H1 (cell line): ENCODE results near the gene PPA1. TPM values are rescaled to one million over a fixed set of nuclear protein-coding genes. Genes with fewer than 3 reads are reported as not detected.

ENCODE experiments used
- CTCF ChIA-PET: fragments of 300-600 bp; sonication (Branson Sonifier 250); formaldehyde crosslinking; loops from one replicate; lab custom pipeline; 2021; ENCODE audit not compliant: partially characterized antibody; lab: Charles Lee
- POLR2A ChIA-PET: fragments of 300-600 bp; sonication (Branson Sonifier 250); formaldehyde crosslinking; loops from one replicate; lab custom pipeline; 2021; ENCODE audit warnings: inconsistent platforms; ENCODE audit not compliant: partially characterized antibody; lab: Charles Lee
- DNase-seq, 2 experiments: peaks; one replicate each; pipeline versions ENCODE4 v3.0.0 to v3.0.0-alpha.2; 2010 to 2022; ENCODE audit warnings: low spot score in 2 of 2, low read depth in 1 of 2, mixed read lengths in 1 of 2
- FAIRE-seq: peaks from 2 replicates; lab custom pipeline; 2011; peaks lifted over from hg19 to GRCh38; lab: Jason Lieb, UNC
- H2AFZ ChIP-seq: 2 replicates; pipeline ENCODE4 v1.8.1; 2012; ENCODE audit warnings: low read length, inconsistent platforms
- H2AK5ac ChIP-seq: 2 replicates; pipeline ENCODE4 v1.6.1; 2013; ENCODE audit warnings: low read depth, low read length
- H2BK120ac ChIP-seq: replicated peaks from 2 replicates; pipeline ENCODE3; 2013; ENCODE audit warnings: low read depth, low read length, inconsistent platforms
- H2BK12ac ChIP-seq: 2 replicates; pipeline ENCODE4 v1.6.1; 2013; ENCODE audit warnings: low read depth, low read length
- H2BK15ac ChIP-seq: 2 replicates; pipeline ENCODE4 v1.6.1; 2013; ENCODE audit warnings: low read length
- H2BK20ac ChIP-seq: 2 replicates; pipeline ENCODE4 v1.6.1; 2013; ENCODE audit warnings: low read length
- H2BK5ac ChIP-seq: 2 replicates; pipeline ENCODE4 v1.6.1; 2013; ENCODE audit warnings: low read depth, low read length
- H3K14ac ChIP-seq: 2 replicates; pipeline ENCODE4 v1.6.1; 2013; ENCODE audit warnings: inconsistent platforms; ENCODE audit not compliant: insufficient read length
- H3K18ac ChIP-seq: 2 replicates; pipeline ENCODE4 v1.6.1; 2013; ENCODE audit warnings: low read length; ENCODE audit errors: extremely low read depth
- H3K23ac ChIP-seq: 2 replicates; pipeline ENCODE4 v1.6.1; 2013; ENCODE audit warnings: inconsistent platforms; ENCODE audit not compliant: insufficient read length
- H3K23me2 ChIP-seq: 2 replicates; pipeline ENCODE4 v1.6.1; 2013; ENCODE audit warnings: low read depth, low read length
- H3K27ac ChIP-seq: 2 replicates; pipeline ENCODE4 v1.6.1; 2011; ENCODE audit warnings: low read depth, low read length, inconsistent platforms
- H3K27me3 ChIP-seq, 4 experiments: replicated peaks in 1 of 4; 1 replicate in 1 of 4; 2 replicates in 3 of 4; pipeline versions ENCODE4 v1.6.1 to v1.8.1; 2011 to 2013; ENCODE audit warnings: low read length in 3 of 4, mild to moderate bottlenecking in 3 of 4, inconsistent platforms in 2 of 4, mixed read lengths in 2 of 4, moderate library complexity in 1 of 4; ENCODE audit not compliant: control insufficient read depth in 3 of 4, insufficient read depth in 3 of 4; ENCODE audit errors: extremely low read depth in 1 of 4
- H3K36me3 ChIP-seq, 4 experiments: 2 replicates each; pipeline versions ENCODE4 v1.6.1 to v1.8.1; 2011 to 2013; ENCODE audit warnings: mild to moderate bottlenecking in 4 of 4, low read length in 3 of 4, moderate library complexity in 2 of 4, control low read depth in 1 of 4, inconsistent platforms in 1 of 4; ENCODE audit not compliant: insufficient read depth in 4 of 4, control insufficient read depth in 2 of 4
- H3K4ac ChIP-seq: replicated peaks from 2 replicates; pipeline ENCODE3; 2013; ENCODE audit warnings: low read length, low read depth, mixed read lengths, inconsistent platforms; ENCODE audit not compliant: insufficient read length
- H3K4me1 ChIP-seq, 4 experiments: replicated peaks in 1 of 4; 1 replicate in 1 of 4; 2 replicates in 3 of 4; pipeline versions ENCODE4 v1.6.1 to v1.8.1; 2011 to 2013; ENCODE audit warnings: low read length in 3 of 4, inconsistent platforms in 2 of 4, mixed read lengths in 1 of 4; ENCODE audit not compliant: insufficient read depth in 4 of 4, control insufficient read depth in 3 of 4
- H3K4me2 ChIP-seq, 2 experiments: 2 replicates each; pipeline versions ENCODE4 v1.6.1 to v1.8.1; 2011 to 2013; ENCODE audit warnings: low read depth in 2 of 2, low read length in 2 of 2, control low read depth in 1 of 2, inconsistent platforms in 1 of 2, mild to moderate bottlenecking in 1 of 2; ENCODE audit not compliant: insufficient read depth in 1 of 2
- H3K4me3 ChIP-seq, 4 experiments: fragments of 200-600, 300-600 bp in 1 of 4; sonication (generic), shearing (Covaris generic), sonication (Bioruptor Twin) in 1 of 4; 2 replicates each; pipeline versions ENCODE4 v1.5.1 to v1.8.1; 2011 to 2016; ENCODE audit warnings: low read length in 4 of 4, low read depth in 3 of 4, control low read depth in 2 of 4, inconsistent platforms in 2 of 4, mild to moderate bottlenecking in 2 of 4, mixed read lengths in 1 of 4, moderate library complexity in 1 of 4; ENCODE audit not compliant: insufficient read depth in 2 of 4; ENCODE audit errors: extremely low read depth in 1 of 4
- H3K56ac ChIP-seq: replicated peaks from 2 replicates; pipeline ENCODE3; 2013; ENCODE audit warnings: low read depth, mild to moderate bottlenecking, mixed read lengths, low read length, inconsistent platforms; ENCODE audit not compliant: insufficient read length
- H3K79me1 ChIP-seq: 2 replicates; pipeline ENCODE4 v1.6.1; 2013; ENCODE audit warnings: low read depth, low read length, control low read depth
- H3K79me2 ChIP-seq, 2 experiments: 2 replicates each; pipeline versions ENCODE4 v1.6.1 to v1.8.1; 2012 to 2013; ENCODE audit warnings: low read length in 2 of 2, mild to moderate bottlenecking in 2 of 2, inconsistent platforms in 1 of 2; ENCODE audit not compliant: insufficient read depth in 2 of 2, control insufficient read depth in 1 of 2
- H3K9ac ChIP-seq, 4 experiments: replicated peaks in 1 of 4; 1 replicate in 1 of 4; 2 replicates in 3 of 4; pipeline versions ENCODE4 v1.6.1 to v1.8.1; 2011 to 2013; ENCODE audit warnings: low read depth in 3 of 4, low read length in 3 of 4, control low read depth in 2 of 4, mild to moderate bottlenecking in 2 of 4, moderate library complexity in 2 of 4, inconsistent platforms in 1 of 4; ENCODE audit errors: extremely low read depth in 1 of 4
- H3K9me3 ChIP-seq, 2 experiments: 2 replicates each; pipeline versions ENCODE4 v1.6.1 to v1.8.1; 2012 to 2013; ENCODE audit warnings: mild to moderate bottlenecking in 2 of 2, moderate library complexity in 2 of 2, control low read depth in 1 of 2, inconsistent platforms in 1 of 2, low read depth in 1 of 2, low read length in 1 of 2, mixed read lengths in 1 of 2; ENCODE audit not compliant: insufficient read depth in 2 of 2
- H4K20me1 ChIP-seq, 2 experiments: replicated peaks in 1 of 2; 2 replicates each; pipeline versions ENCODE3 to v1.8.1; 2011 to 2013; ENCODE audit warnings: inconsistent platforms in 2 of 2, low read length in 2 of 2, mild to moderate bottlenecking in 1 of 2; ENCODE audit not compliant: insufficient read depth in 2 of 2, control insufficient read depth in 1 of 2
- H4K5ac ChIP-seq: 2 replicates; pipeline ENCODE4 v1.6.1; 2013; ENCODE audit warnings: low read length, low read depth, mixed read lengths, inconsistent platforms; ENCODE audit not compliant: insufficient read length
- H4K8ac ChIP-seq: 2 replicates; pipeline ENCODE4 v1.8.0; 2013; ENCODE audit warnings: mild to moderate bottlenecking, moderate library complexity, low read length, inconsistent platforms; ENCODE audit not compliant: insufficient read depth; ENCODE audit errors: extremely low read depth
- H4K91ac ChIP-seq: replicated peaks from 2 replicates; pipeline ENCODE3; 2013; ENCODE audit warnings: low read length, mixed read lengths, inconsistent platforms; ENCODE audit not compliant: insufficient read length
- ATF2 ChIP-seq: IDR thresholded peaks from 2 replicates; pipeline ENCODE4 v1.6.1; 2012; ENCODE audit warnings: low read length, inconsistent platforms
- CTCF ChIP-seq, 3 experiments: IDR thresholded peaks; 1 replicate in 2 of 3; 2 replicates in 1 of 3; pipeline versions ENCODE4 v1.5.1 to v1.6.1; 2011; ENCODE audit warnings: low read length in 3 of 3, mild to moderate bottlenecking in 3 of 3, inconsistent platforms in 2 of 3, low read depth in 1 of 3, moderate library complexity in 1 of 3; ENCODE audit not compliant: insufficient read depth in 1 of 3; ENCODE audit errors: control extremely low read depth in 1 of 3
- RAD21 ChIP-seq, 2 experiments: IDR thresholded peaks in 1 of 2; conservative IDR thresholded peaks in 1 of 2; 2 replicates each; pipeline ENCODE4 v1.6.1; 2011; ENCODE audit warnings: low read depth in 2 of 2, low read length in 2 of 2, improper control_type of control experiment in 1 of 2, inconsistent platforms in 1 of 2, mild to moderate bottlenecking in 1 of 2, moderate library complexity in 1 of 2
- RNF2 ChIP-seq: fragments of 200-900, 300-1000 bp; sonication (generic); IDR thresholded peaks from 2 replicates; pipeline ENCODE4 v1.7.1; 2016; ENCODE audit warnings: borderline replicate concordance, low read depth, mild to moderate bottlenecking, antibody characterized with exemption, low read length; ENCODE audit not compliant: poor library complexity, severe bottlenecking; ENCODE audit errors: missing control alignments
- SRF ChIP-seq: IDR thresholded peaks from 2 replicates; pipeline ENCODE4 v1.6.1; 2011; ENCODE audit warnings: mild to moderate bottlenecking, low read depth, low read length, moderate library complexity
- WGBS, 2 experiments: shearing (Covaris generic) in 1 of 2; methylation state at CpG; one replicate each; pipeline versions ENCODE4 v1.1.6 to v1.1.7; 2013 to 2015; ENCODE audit warnings: low lambda C conversion rate in 2 of 2, mixed read lengths in 2 of 2, inconsistent platforms in 1 of 2, low coverage in 1 of 2, missing lambda C conversion rate in 1 of 2; ENCODE audit not compliant: insufficient replicate concordance in 2 of 2, insufficient coverage in 1 of 2, insufficient read length in 1 of 2; ENCODE audit errors: extremely low coverage in 1 of 2, missing lambda C conversion rate in 1 of 2; 5-methylcytosine and 5-hydroxymethylcytosine counted together
- polyA plus RNA-seq, 7 experiments: library from polyadenylated mRNA; depleted of rRNA in 3 of 7; stranded (reverse) in 5 of 7; unstranded in 2 of 7; fragments of >200 nt in 5 of 7; fragments of 200-250 nt in 2 of 7; gene quantifications; 1 replicate in 5 of 7; 2 replicates in 1 of 7; 4 replicates in 1 of 7; pipeline versions ENCODE4 v1.2.1 to v1.2.3, GENCODE V29; 2011 to 2013; ENCODE audit warnings: missing spikeins in 2 of 7, mixed read lengths in 2 of 7
- total RNA-seq: library from RNA; stranded (reverse); fragmentation: NEBNext Ultra II Directional; extraction: Animal tissue kit (Norgen Biotek cat#: 25700); gene quantifications from 2 replicates; pipeline ENCODE4 v1.2.1, GENCODE V29; 2021

The PPA1 gene
- total and polyA plus RNA-seq, 2 of the 8 experiments (the other 6 are each of a cell fraction or from before 2014, with no cell fraction given) = 77.0 to 191 TPM

- Histone ChIP-seq H2BK20ac (no peak overlapping the region), H3K9ac (no peak overlapping the region), H3K4me2 (no peak overlapping the region), H2BK12ac (no peak overlapping the region), H3K79me1 (no peaks in the 10 kb centered on the region), H4K20me1 (no peaks in the 10 kb centered on the region), H3K4ac (no peak overlapping the region), H2BK120ac (no peak overlapping the region), H3K18ac (no peak overlapping the region), H4K91ac (no peak overlapping the region), H3K9me3 (no peaks in the 10 kb centered on the region), H3K27ac (no peak overlapping the region), H3K4me1 (0 out of 7 replicates have a peak, but pooled peaks cover 0 to 5% (median 0%) of the 10 kb centered on the region in 4 experiments), H2AK5ac (no peak overlapping the region), H3K23ac (no peak overlapping the region), H4K5ac (no peak overlapping the region), H4K8ac (no peak overlapping the region), H3K56ac (no peak overlapping the region), H3K36me3 (no peaks in the 10 kb centered on the region), H3K23me2 (no peaks in the 10 kb centered on the region), H3K4me3 (no peak overlapping the region), H3K27me3 (no peaks in the 10 kb centered on the region), H3K14ac (no peak overlapping the region), H2BK15ac (no peak overlapping the region), H3K79me2 (no peaks in the 10 kb centered on the region), H2AFZ (no peak overlapping the region; the same call in 1 of the 2 replicates), H2BK5ac (no peak overlapping the region)
- peak in 1 of 3 experiments; percentile 29; a peak in 2 of 4 replicates for TF ChIP-seq CTCF (IDR thresholded peaks at IDR 0.05; ENCODE audit: control extremely low read depth in 1 of 3, insufficient read depth in 1 of 3, low read depth in 1 of 3, low read length in 3 of 3)
- TF ChIP-seq RAD21 (IDR thresholded peaks at IDR 0.05 in 1 of 2, conservative IDR thresholded peaks at IDR 0.05 in 1 of 2; ENCODE audit: low read depth in 2 of 2, low read length in 2 of 2) = 0 out of 4 replicates have a peak, but pooled peaks of 1 of the 2 experiments have one; percentile 7
- TF ChIP-seq SRF = no peak
- TF ChIP-seq ATF2 = no peak
- no peak for TF ChIP-seq RNF2
- FAIRE-seq (no peak), DNase-seq (no peak)
- CTCF ChIA-PET = interaction anchor here (0.7 to 17.4 kb wide), 28 partner anchors 8 to 1974 kb away, joined by 3 to 329 read pairs (median 4); partner anchors contain the start of genes NPFFR1 and PPA1
- POLR2A ChIA-PET = no interaction called here
- WGBS, 2 experiments = 84% methylated on average over 4 of the region's 4 CpGs; no CpG with 5 or more reads in 1 of the 2 experiments
Observed at GRCh38 chr10:70272925-70273316, 39.7 kb upstream of the PPA1 start.
